CD8-positive, alpha-beta memory T cell (primary cell): Measurements from ENCODE around the gene SKI. TPM values are rescaled to one million over a fixed set of nuclear protein-coding genes. Genes with fewer than 3 reads are reported as not detected.
"Not testable (repeated sequence)": the region's sequence is repeated elsewhere in the genome, so short reads cannot be mapped to it uniquely, and the experiment has no call there.

Source experiments
- CTCF ChIA-PET: fragments of 350-600 bp; sonication (Branson Sonifier 250); formaldehyde crosslinking; loops from one replicate; lab custom pipeline; 2021; ENCODE audit warnings: antibody characterized with exemption; lab: Charles Lee
- POLR2A ChIA-PET: fragments of 350-600 bp; sonication (Branson Sonifier 250); formaldehyde crosslinking; loops from one replicate; lab custom pipeline; 2021; ENCODE audit warnings: antibody characterized with exemption; lab: Charles Lee
- DNase-seq, 5 donors: peaks; one replicate each; pipeline versions ENCODE4 v3.0.0 to v3.0.0-alpha.2; 2020 to 2022; ENCODE audit warnings: mixed read lengths in 1 of 5
- H3K27ac ChIP-seq: one replicate; pipeline ENCODE4 v1.7.0; 2013; ENCODE audit warnings: low read depth, mild to moderate bottlenecking, low read length, moderate library complexity
- H3K27me3 ChIP-seq: 2 replicates; pipeline ENCODE4 v1.7.0; 2013; ENCODE audit warnings: low read length, mild to moderate bottlenecking; ENCODE audit not compliant: insufficient read depth, poor library complexity, severe bottlenecking
- H3K36me3 ChIP-seq: 2 replicates; pipeline ENCODE4 v1.7.0; 2013; ENCODE audit warnings: mild to moderate bottlenecking, low read length, moderate library complexity; ENCODE audit not compliant: insufficient read depth
- H3K4me1 ChIP-seq: 2 replicates; pipeline ENCODE4 v1.7.0; 2013; ENCODE audit warnings: mild to moderate bottlenecking, low read length, moderate library complexity; ENCODE audit not compliant: insufficient read depth
- H3K4me3 ChIP-seq: 2 replicates; pipeline ENCODE4 v1.7.0; 2013; ENCODE audit warnings: mild to moderate bottlenecking, low read length
- H3K9me3 ChIP-seq: 2 replicates; pipeline ENCODE4 v1.7.0; 2013; ENCODE audit warnings: mild to moderate bottlenecking, low read length
- H3K27ac Mint-ChIP-seq, 8 donors: one replicate each; pipeline ENCODE4 v1.8.0; 2020 to 2021; ENCODE audit warnings: mixed read lengths in 8 of 8, mild to moderate bottlenecking in 6 of 8, inconsistent platforms in 3 of 8, moderate library complexity in 3 of 8
- H3K27me3 Mint-ChIP-seq, 2 donors: one replicate each; pipeline ENCODE4 v1.8.0; 2020 to 2021; ENCODE audit warnings: mixed read lengths in 2 of 2, mild to moderate bottlenecking in 1 of 2, moderate library complexity in 1 of 2
- H3K36me3 Mint-ChIP-seq, 3 donors: one replicate each; pipeline ENCODE4 v1.8.0; 2020 to 2021; ENCODE audit warnings: mixed read lengths in 3 of 3, inconsistent platforms in 1 of 3, mild to moderate bottlenecking in 1 of 3
- H3K4me1 Mint-ChIP-seq, 3 donors: one replicate each; pipeline ENCODE4 v1.8.0; 2020 to 2021; ENCODE audit warnings: mixed read lengths in 3 of 3, inconsistent platforms in 1 of 3, mild to moderate bottlenecking in 1 of 3
- H3K4me3 Mint-ChIP-seq, 7 donors: one replicate each; pipeline ENCODE4 v1.8.0; 2020 to 2021; ENCODE audit warnings: mixed read lengths in 7 of 7, mild to moderate bottlenecking in 6 of 7, moderate library complexity in 4 of 7, inconsistent platforms in 2 of 7
- H3K9me3 Mint-ChIP-seq, 5 donors: one replicate each; pipeline ENCODE4 v1.8.0; 2020 to 2022; ENCODE audit warnings: mixed read lengths in 5 of 5, mild to moderate bottlenecking in 3 of 5, moderate library complexity in 2 of 5, inconsistent platforms in 1 of 5
- polyA plus RNA-seq: library from polyadenylated mRNA; unstranded; fragments of 300-500 nt; fragmentation: Illumina TruSeq; gene quantifications from one replicate; pipeline ENCODE4 v1.2.3, GENCODE V29; 2021
- total RNA-seq, 2 experiments: library from RNA; stranded (reverse); gene quantifications; one replicate each; pipeline ENCODE4 v1.2.3, GENCODE V29; 2021

SKI gene
- total and polyA plus RNA-seq, 3 experiments from 2014 or later: 0.94 to 38.4 (median 35.9) TPM

DNA sequence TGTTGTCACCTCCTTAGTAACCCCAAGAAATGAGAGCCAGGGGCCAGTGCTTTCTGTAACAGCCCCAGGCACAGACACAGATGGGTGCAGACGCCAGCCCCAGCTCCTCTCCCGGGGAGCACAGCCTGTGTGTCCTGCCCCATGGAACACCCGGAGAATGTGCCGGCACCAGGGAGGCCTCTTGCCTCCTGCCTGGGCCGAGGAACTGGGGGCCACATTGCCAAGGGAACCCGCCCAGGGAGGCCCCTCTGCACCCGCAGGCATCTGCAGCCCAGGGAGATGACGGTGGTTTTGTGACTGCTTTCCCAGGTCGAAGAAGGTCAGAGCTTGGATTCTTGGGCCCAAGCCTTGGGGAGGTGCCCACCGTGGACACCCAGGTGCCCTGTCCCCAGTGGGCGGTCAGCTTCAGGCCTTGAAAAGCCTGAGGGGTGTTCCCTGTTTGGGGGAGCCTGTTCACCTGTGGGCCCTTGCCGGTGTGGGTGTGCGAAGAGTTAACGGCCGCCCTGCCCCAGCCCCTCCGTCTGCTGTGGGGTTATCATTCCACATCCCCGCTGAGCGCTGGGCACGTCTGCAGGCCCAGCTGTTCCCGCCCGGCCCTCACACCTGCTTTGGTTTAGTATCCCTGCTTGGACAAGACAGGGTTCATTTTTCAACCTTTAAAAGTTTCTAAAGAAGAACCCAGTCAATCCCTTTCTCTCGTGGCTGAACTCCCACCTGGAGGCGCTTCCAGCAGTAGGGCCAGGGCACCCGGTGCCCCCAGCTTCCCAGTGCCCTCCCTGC is 100.7 kb downstream of the SKI start:
- Mint-ChIP-seq H3K4me3 (no peak overlapping the region), H3K4me1 (no peaks in the 10 kb centered on the region), H3K9me3 (no peaks in the 10 kb centered on the region), H3K36me3 (peaks cover 0 to 3% (median 0%) of the 10 kb centered on the region in 3 donors), H3K27me3 (peaks cover 5 to 8% of the 10 kb centered on the region in 2 donors), H3K27ac (peak overlapping the region in 1 of 8 donors; percentile 63)
- POLR2A ChIA-PET: no interaction called here
- CTCF ChIA-PET: no interaction called here
- no peak overlapping the region for H3K27ac ChIP-seq
- H3K4me3 ChIP-seq: no peak overlapping the region
- H3K27me3 ChIP-seq: no peaks in the 10 kb centered on the region
- no peaks in the 10 kb centered on the region for H3K4me1 ChIP-seq
- H3K36me3 ChIP-seq: no peaks in the 10 kb centered on the region
- no peak for DNase-seq
- H3K9me3 ChIP-seq: no peaks in the 10 kb centered on the region

DNA sequence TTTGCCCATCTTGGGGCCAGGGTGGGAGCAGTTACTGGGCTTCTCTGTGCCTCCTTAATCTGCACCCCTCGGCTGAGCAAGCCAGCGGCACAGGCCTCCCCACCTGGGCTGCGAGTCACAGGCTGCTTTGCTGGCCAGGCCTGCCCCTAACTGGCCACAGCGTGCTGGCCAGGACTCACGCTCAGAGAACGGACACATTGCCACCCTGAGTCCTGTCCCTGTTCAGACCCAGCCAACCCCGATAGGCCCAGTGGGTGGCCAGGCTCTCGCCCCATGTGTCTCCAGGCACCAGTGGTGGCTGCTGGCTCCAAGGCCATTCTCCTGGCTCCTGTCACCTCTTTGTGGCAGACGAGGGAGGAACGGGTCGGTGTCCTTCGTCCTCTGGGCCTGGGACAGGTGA is 101.9 kb downstream of the SKI start:
- H3K27ac Mint-ChIP-seq: no peak overlapping the region
- DNase-seq: no peak
- H3K4me3 ChIP-seq: no peak overlapping the region
- no peaks in the 10 kb centered on the region for H3K9me3 Mint-ChIP-seq
- no peaks in the 10 kb centered on the region for H3K4me1 ChIP-seq
- H3K9me3 ChIP-seq: no peaks in the 10 kb centered on the region
- H3K4me3 Mint-ChIP-seq: no peak overlapping the region
- no peaks in the 10 kb centered on the region for H3K36me3 ChIP-seq
- peaks cover 0 to 3% (median 0%) of the 10 kb centered on the region in 3 donors for H3K36me3 Mint-ChIP-seq
- H3K27me3 Mint-ChIP-seq: peaks cover 5 to 8% of the 10 kb centered on the region in 2 donors
- H3K27me3 ChIP-seq: no peaks in the 10 kb centered on the region
- no peaks in the 10 kb centered on the region for H3K4me1 Mint-ChIP-seq
- CTCF ChIA-PET: no interaction called here
- H3K27ac ChIP-seq: no peak overlapping the region
- POLR2A ChIA-PET: no interaction called here

DNA sequence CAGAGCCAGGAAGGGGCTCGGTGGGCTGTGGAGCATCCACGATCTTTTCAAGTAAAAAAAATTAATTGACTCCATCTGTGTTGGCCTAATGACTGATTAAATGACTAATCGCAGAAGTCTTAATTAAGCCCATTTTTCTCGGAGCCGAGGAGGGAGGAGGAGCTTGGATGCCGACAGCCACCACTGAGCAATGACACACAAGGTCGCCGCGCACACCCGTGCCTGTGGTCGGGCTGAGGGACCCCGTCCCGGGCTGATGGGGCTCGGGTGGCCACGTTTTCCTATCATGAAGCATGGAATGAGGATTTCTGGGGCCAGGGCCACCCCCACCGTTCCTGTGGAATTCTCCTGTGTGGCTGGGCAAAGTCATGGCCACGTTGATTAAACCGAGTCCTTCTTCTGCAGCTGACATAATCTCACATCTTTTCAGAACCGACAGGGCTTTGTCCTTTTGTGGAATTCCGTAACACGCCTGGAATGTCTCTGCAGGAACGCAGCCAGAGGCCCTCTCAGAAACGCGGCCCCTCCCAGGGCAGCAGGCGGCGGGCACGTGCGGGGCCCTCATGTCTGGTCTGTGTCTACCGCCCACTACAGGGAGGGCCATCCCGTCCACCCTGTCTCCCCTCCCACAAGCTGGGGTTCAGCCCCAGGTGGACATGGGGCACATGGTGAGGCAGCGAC is 102.5 kb downstream of the SKI start:
- ChIA-PET CTCF (no interaction called here), POLR2A (no interaction called here)
- no peak overlapping the region for H3K4me3 ChIP-seq
- peaks cover 0 to 3% (median 0%) of the 10 kb centered on the region in 3 donors for H3K36me3 Mint-ChIP-seq
- no peaks in the 10 kb centered on the region for H3K4me1 ChIP-seq
- H3K27me3 Mint-ChIP-seq: peaks cover 5 to 8% of the 10 kb centered on the region in 2 donors
- no peaks in the 10 kb centered on the region for H3K36me3 ChIP-seq
- no peaks in the 10 kb centered on the region for H3K9me3 Mint-ChIP-seq
- H3K9me3 ChIP-seq: no peaks in the 10 kb centered on the region
- H3K27me3 ChIP-seq: no peaks in the 10 kb centered on the region
- no peaks in the 10 kb centered on the region for H3K4me1 Mint-ChIP-seq
- H3K27ac Mint-ChIP-seq: no peak overlapping the region
- H3K4me3 Mint-ChIP-seq: no peak overlapping the region
- H3K27ac ChIP-seq: no peak overlapping the region
- no peak for DNase-seq

DNA sequence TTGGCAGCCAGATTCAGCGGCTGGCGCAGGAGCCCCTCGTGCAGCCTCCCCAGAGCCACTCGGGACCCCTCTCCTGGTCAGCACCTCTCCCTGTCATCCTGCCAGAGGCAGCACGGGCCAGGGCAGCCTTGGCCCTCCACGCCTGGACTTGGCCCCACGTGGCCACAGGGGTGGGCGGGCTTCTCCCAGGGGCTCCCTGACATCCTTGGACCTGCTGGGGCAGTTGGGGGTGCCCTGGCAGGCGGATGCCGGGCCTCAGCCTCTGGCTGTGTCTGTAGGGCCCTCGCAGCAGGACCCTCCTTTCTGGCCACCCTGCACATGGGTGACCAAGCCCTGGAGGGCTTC is 103.1 kb downstream of the SKI start:
- Histone ChIP-seq H3K4me3 (no peak overlapping the region), H3K27me3 (no peaks in the 10 kb centered on the region), H3K27ac (no peak overlapping the region), H3K4me1 (no peaks in the 10 kb centered on the region), H3K36me3 (no peaks in the 10 kb centered on the region), H3K9me3 (no peaks in the 10 kb centered on the region)
- Mint-ChIP-seq H3K4me1 (no peaks in the 10 kb centered on the region), H3K27me3 (peaks cover 5 to 8% of the 10 kb centered on the region in 2 donors), H3K4me3 (no peak overlapping the region), H3K36me3 (peaks cover 0 to 3% (median 0%) of the 10 kb centered on the region in 3 donors), H3K9me3 (no peaks in the 10 kb centered on the region), H3K27ac (no peak overlapping the region)
- POLR2A ChIA-PET: no interaction called here
- CTCF ChIA-PET: no interaction called here
- no peak for DNase-seq

DNA sequence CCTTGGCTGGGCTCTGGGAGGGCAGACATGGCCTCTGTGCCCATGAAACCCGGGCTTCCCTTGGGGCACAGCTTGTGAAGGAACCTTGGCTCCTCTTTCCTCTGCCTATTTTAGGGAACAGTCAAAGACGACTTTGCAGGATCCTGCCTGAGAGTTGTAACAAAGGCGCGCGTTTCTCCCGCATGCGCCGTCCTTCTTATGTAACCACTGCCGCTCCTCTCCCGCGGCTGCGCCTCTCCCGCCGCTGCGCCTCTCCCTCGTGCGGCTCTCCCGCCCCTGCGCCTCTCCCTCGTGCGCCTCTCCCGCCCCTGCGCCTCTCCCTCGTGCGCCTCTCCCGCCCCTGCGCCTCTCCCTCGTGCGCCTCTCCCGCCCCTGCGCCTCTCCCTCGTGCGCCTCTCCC is 103.5 kb downstream of the SKI start:
- H3K9me3 ChIP-seq, H3K36me3 Mint-ChIP-seq, H3K27ac Mint-ChIP-seq, DNase-seq, CTCF ChIA-PET, POLR2A ChIA-PET, H3K36me3 ChIP-seq, H3K4me1 Mint-ChIP-seq, H3K4me3 Mint-ChIP-seq, H3K27me3 ChIP-seq, H3K4me3 ChIP-seq, H3K9me3 Mint-ChIP-seq, H3K27me3 Mint-ChIP-seq, H3K27ac ChIP-seq, H3K4me1 ChIP-seq: not testable (repeated sequence)

DNA sequence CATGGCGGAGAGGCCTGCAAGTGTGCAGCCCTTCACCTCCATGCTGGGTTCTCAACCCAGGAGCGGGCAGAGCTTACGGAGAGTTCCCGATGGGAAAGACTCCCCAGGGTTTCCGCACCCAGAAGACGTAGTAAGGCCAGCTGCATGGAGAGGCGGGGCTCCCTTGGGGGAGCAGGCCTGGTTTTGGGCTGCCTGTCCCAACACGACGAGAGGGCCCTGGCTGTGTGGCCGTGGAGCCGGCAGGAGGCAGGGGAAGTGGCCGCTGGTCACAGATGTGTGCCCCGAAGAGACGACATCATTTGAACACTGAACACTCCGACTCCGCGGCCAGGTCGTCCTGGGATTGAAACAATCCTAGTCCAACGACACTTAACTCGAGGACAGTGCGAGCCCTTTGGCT is 106.2 kb downstream of the SKI start:
- no peak overlapping the region for H3K4me3 ChIP-seq
- H3K27ac ChIP-seq: no peak overlapping the region
- Mint-ChIP-seq H3K4me1 (no peaks in the 10 kb centered on the region), H3K9me3 (no peaks in the 10 kb centered on the region), H3K4me3 (no peak overlapping the region), H3K27ac (peak overlapping the region in 1 of 8 donors; percentile 33), H3K36me3 (no peaks in the 10 kb centered on the region), H3K27me3 (peaks cover 0 to 3% of the 10 kb centered on the region in 2 donors)
- no peak for DNase-seq
- ChIA-PET POLR2A (no interaction called here), CTCF (no interaction called here)
- no peaks in the 10 kb centered on the region for H3K4me1 ChIP-seq
- no peaks in the 10 kb centered on the region for H3K27me3 ChIP-seq
- no peaks in the 10 kb centered on the region for H3K9me3 ChIP-seq
- H3K36me3 ChIP-seq: no peaks in the 10 kb centered on the region

DNA sequence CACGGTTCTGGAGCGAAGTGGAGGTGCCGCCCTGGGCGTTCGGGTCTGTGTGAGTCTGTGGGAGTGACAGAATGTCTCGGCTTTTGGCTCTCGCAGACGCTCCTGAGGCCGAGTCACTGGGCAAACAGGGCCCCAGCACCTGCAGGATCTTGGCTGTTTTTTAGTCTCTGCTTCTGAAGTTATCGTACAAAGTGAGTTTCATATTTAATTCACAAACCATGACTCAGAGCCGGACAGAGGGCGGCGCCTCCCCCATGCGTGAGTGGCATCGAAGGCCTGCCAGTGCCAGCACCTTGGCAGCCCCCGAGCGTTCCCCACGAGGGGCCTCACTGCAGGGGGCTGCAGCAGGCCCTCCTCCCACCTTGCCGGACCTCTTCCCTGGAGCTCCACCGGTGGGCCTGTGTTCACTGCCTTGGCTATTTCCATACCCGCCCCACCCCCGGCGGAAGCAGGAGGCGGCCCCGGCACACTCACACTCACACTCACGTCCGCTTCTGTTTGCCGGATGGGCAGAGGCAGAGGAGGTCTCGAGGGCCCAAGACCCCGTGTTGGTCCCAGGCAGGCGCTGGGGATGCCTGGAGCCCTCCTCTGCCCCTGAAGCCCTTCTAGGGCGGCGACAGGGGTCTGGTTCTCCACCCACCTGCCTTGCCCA is 106.9 kb downstream of the SKI start:
- H3K27me3 Mint-ChIP-seq: peaks cover 0 to 3% of the 10 kb centered on the region in 2 donors
- H3K36me3 ChIP-seq: no peaks in the 10 kb centered on the region
- POLR2A ChIA-PET: no interaction called here
- CTCF ChIA-PET: no interaction called here
- no peak overlapping the region for H3K4me3 ChIP-seq
- no peaks in the 10 kb centered on the region for H3K27me3 ChIP-seq
- H3K27ac ChIP-seq: no peak overlapping the region
- no peaks in the 10 kb centered on the region for H3K9me3 ChIP-seq
- peak overlapping the region in 1 of 7 donors; percentile 6 for H3K4me3 Mint-ChIP-seq
- H3K9me3 Mint-ChIP-seq: no peaks in the 10 kb centered on the region
- no peaks in the 10 kb centered on the region for H3K36me3 Mint-ChIP-seq
- no peak overlapping the region for H3K27ac Mint-ChIP-seq
- H3K4me1 ChIP-seq: no peaks in the 10 kb centered on the region
- H3K4me1 Mint-ChIP-seq: no peaks in the 10 kb centered on the region
- no peak for DNase-seq

DNA sequence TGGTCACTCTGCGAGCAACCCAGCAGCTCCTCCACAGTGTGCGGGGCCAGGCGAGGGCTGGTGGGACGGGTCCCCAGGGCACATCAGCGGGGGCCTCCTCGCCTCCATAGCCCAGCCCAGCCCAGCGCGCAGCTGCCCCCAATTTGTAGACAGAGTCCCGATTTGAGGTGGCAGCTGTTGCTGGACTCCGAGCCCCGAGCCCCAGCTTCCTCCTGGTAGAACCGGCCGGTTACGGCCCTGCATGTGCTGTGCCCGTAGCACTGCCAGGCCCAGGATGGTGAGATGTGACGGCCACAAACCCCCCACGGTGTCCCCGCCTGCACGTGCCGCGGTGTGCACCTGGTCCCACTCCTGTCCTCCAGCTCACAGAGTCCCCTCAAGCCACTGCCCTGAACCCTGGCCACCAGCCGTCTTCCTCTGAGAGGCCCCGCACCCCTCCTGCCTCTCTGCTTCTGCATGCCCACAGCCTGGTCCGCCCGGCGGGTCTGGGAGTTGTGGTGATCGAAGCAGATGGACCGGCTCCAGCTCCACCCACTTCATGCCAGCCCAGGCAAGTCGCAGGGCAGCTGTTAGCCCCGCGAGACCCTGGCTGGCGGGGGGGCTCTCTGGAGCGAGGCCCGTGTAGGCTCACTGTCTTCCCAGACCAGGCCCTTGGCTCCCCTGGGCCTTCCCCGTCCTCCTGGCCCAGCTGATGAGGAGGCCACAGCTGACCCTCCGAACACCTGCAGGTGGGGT is 107.8 kb downstream of the SKI start:
- no peaks in the 10 kb centered on the region for H3K4me1 Mint-ChIP-seq
- no peaks in the 10 kb centered on the region for H3K36me3 Mint-ChIP-seq
- Histone ChIP-seq H3K27me3 (no peaks in the 10 kb centered on the region), H3K36me3 (no peaks in the 10 kb centered on the region), H3K9me3 (no peaks in the 10 kb centered on the region), H3K4me3 (no peak overlapping the region), H3K4me1 (no peaks in the 10 kb centered on the region), H3K27ac (no peak overlapping the region)
- no peak for DNase-seq
- POLR2A ChIA-PET: no interaction called here
- H3K4me3 Mint-ChIP-seq: no peak overlapping the region
- no peaks in the 10 kb centered on the region for H3K9me3 Mint-ChIP-seq
- CTCF ChIA-PET: no interaction called here
- no peak overlapping the region for H3K27ac Mint-ChIP-seq
- no peaks in the 10 kb centered on the region for H3K27me3 Mint-ChIP-seq
